ENCODE results near the gene AKT1S1. TPM values are rescaled to one million over a fixed set of nuclear protein-coding genes. Genes with fewer than 3 reads are reported as not detected.

AKT1S1 gene
- total RNA-seq, 1 donor from 2014 or later = 116 TPM

GRCh38 chr19:49884760-49885159 lies 7.6 kb upstream of the AKT1S1 start:
- H3K9ac ChIP-seq (ENCODE audit: low read length) = no peak overlapping the region
- no peak for FAIRE-seq

DNA sequence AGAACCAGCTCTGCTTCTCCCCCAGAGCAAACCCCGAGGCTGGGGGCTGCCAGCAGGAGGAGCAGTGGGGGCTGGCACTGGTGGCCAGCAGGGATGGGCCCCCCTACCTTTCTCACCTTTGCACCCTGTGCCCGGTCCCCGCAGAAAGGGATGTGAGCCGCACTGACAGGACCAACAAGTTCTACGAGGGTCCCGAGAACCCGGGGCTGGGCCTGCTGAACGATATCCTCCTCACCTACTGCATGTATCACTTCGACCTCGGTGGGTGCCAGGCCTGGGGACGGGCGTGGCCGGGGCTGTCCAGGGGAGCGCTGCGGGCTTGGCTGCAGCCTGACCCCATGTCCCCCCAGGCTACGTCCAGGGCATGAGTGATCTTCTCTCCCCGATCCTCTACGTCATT lies 7.0 kb upstream of the AKT1S1 start:
- Histone ChIP-seq H3K27me3 (ENCODE audit: insufficient read depth, low read length) (no peaks in the 10 kb centered on the region), H3K4me1 (ENCODE audit: insufficient read depth, low read length) (no peaks in the 10 kb centered on the region), H3K9me3 (ENCODE audit: insufficient read depth, low read depth, low read length) (peaks cover 6% of the 10 kb centered on the region), H2AFZ (ENCODE audit: low read depth, low read length) (no peak overlapping the region), H3K79me2 (ENCODE audit: insufficient read depth, low read length) (peaks cover 2% of the 10 kb centered on the region), H3K4me3 (ENCODE audit: insufficient read depth, low read depth, low read length) (no peak overlapping the region), H3K36me3 (ENCODE audit: insufficient read depth, low read length) (peaks cover 9% of the 10 kb centered on the region), H3K9ac (ENCODE audit: low read length) (no peak overlapping the region), H4K20me1 (ENCODE audit: insufficient read depth, low read length) (no peaks in the 10 kb centered on the region), H3K27ac (ENCODE audit: low read depth, low read length) (no peak overlapping the region), H3K4me2 (ENCODE audit: low read length) (no peak overlapping the region)
- Mint-ChIP-seq H3K4me3 (ENCODE audit: unreplicated experiment) (no peak overlapping the region), H3K4me1 (ENCODE audit: low read depth, unreplicated experiment) (no peaks in the 10 kb centered on the region), H3K36me3 (ENCODE audit: low read depth, unreplicated experiment) (peaks cover 24% of the 10 kb centered on the region), H3K27ac (ENCODE audit: unreplicated experiment) (no peak overlapping the region), H3K9me3 (ENCODE audit: unreplicated experiment) (no peaks in the 10 kb centered on the region), H3K27me3 (ENCODE audit: low read depth, unreplicated experiment) (no peaks in the 10 kb centered on the region)
- DNase-seq (ENCODE audit: low read depth) = no peak
- TF ChIP-seq, protein P1, sequence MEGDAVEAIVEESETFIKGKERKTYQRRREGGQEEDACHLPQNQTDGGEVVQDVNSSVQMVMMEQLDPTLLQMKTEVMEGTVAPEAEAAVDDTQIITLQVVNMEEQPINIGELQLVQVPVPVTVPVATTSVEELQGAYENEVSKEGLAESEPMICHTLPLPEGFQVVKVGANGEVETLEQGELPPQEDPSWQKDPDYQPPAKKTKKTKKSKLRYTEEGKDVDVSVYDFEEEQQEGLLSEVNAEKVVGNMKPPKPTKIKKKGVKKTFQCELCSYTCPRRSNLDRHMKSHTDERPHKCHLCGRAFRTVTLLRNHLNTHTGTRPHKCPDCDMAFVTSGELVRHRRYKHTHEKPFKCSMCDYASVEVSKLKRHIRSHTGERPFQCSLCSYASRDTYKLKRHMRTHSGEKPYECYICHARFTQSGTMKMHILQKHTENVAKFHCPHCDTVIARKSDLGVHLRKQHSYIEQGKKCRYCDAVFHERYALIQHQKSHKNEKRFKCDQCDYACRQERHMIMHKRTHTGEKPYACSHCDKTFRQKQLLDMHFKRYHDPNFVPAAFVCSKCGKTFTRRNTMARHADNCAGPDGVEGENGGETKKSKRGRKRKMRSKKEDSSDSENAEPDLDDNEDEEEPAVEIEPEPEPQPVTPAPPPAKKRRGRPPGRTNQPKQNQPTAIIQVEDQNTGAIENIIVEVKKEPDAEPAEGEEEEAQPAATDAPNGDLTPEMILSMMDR (IDR thresholded peaks at IDR 0.05; ENCODE audit: insufficient read depth, low read depth, low read length) = no peak
- TF ChIP-seq EZH2 (IDR thresholded peaks at IDR 0.05; ENCODE audit: insufficient read depth, low read length) = no peak
- FAIRE-seq = no peak

More at GRCh38 chr19:49884760-49885159, 7.6 kb upstream of the AKT1S1 start:
- Mint-ChIP-seq H3K4me1 (ENCODE audit: low read depth, unreplicated experiment) (no peaks in the 10 kb centered on the region), H3K9me3 (ENCODE audit: unreplicated experiment) (no peaks in the 10 kb centered on the region), H3K27ac (ENCODE audit: unreplicated experiment) (no peak overlapping the region), H3K4me3 (ENCODE audit: unreplicated experiment) (no peak overlapping the region), H3K36me3 (ENCODE audit: low read depth, unreplicated experiment) (peaks cover 26% of the 10 kb centered on the region), H3K27me3 (ENCODE audit: low read depth, unreplicated experiment) (no peaks in the 10 kb centered on the region)
- H2AFZ ChIP-seq (ENCODE audit: low read depth, low read length) = no peak overlapping the region
- H3K27me3 ChIP-seq (ENCODE audit: insufficient read depth, low read length) = no peaks in the 10 kb centered on the region
- DNase-seq (ENCODE audit: low read depth) = no peak
- H3K27ac ChIP-seq (ENCODE audit: low read depth, low read length) = no peak overlapping the region
- peaks cover 12% of the 10 kb centered on the region for H3K9me3 ChIP-seq (ENCODE audit: insufficient read depth, low read depth, low read length)
- H3K36me3 ChIP-seq (ENCODE audit: insufficient read depth, low read length) = peaks cover 9% of the 10 kb centered on the region
- H3K4me1 ChIP-seq (ENCODE audit: insufficient read depth, low read length) = no peaks in the 10 kb centered on the region
- no peak overlapping the region for H3K4me2 ChIP-seq (ENCODE audit: low read length)
- H3K79me2 ChIP-seq (ENCODE audit: insufficient read depth, low read length) = no peaks in the 10 kb centered on the region
- no peaks in the 10 kb centered on the region for H4K20me1 ChIP-seq (ENCODE audit: insufficient read depth, low read length)
- H3K4me3 ChIP-seq (ENCODE audit: insufficient read depth, low read depth, low read length) = no peak overlapping the region
- TF ChIP-seq EZH2 (IDR thresholded peaks at IDR 0.05; ENCODE audit: insufficient read depth, low read length) = no peak
- TF ChIP-seq, protein P1 (IDR thresholded peaks at IDR 0.05; ENCODE audit: insufficient read depth, low read depth, low read length) = no peak

GRCh38 chr19:49883094-49883493 lies 5.9 kb upstream of the AKT1S1 start:
- peaks cover 24% of the 10 kb centered on the region for H3K36me3 Mint-ChIP-seq (ENCODE audit: low read depth, unreplicated experiment)
- DNase-seq (ENCODE audit: low read depth) = no peak
- Histone ChIP-seq H4K20me1 (ENCODE audit: insufficient read depth, low read length) (peaks cover 5% of the 10 kb centered on the region), H3K9ac (ENCODE audit: low read length) (no peak overlapping the region), H3K4me1 (ENCODE audit: insufficient read depth, low read length) (peaks cover 6% of the 10 kb centered on the region), H3K9me3 (ENCODE audit: insufficient read depth, low read depth, low read length) (peaks cover 6% of the 10 kb centered on the region), H3K4me2 (ENCODE audit: low read length) (no peak overlapping the region), H2AFZ (ENCODE audit: low read depth, low read length) (no peak overlapping the region), H3K4me3 (ENCODE audit: insufficient read depth, low read depth, low read length) (no peak overlapping the region), H3K27me3 (ENCODE audit: insufficient read depth, low read length) (no peaks in the 10 kb centered on the region), H3K36me3 (ENCODE audit: insufficient read depth, low read length) (peaks cover 9% of the 10 kb centered on the region), H3K27ac (ENCODE audit: low read depth, low read length) (no peak overlapping the region), H3K79me2 (ENCODE audit: insufficient read depth, low read length) (peaks cover 12% of the 10 kb centered on the region)
- FAIRE-seq = no peak
- no peak overlapping the region for H3K27ac Mint-ChIP-seq (ENCODE audit: unreplicated experiment)
- H3K27me3 Mint-ChIP-seq (ENCODE audit: low read depth, unreplicated experiment) = no peaks in the 10 kb centered on the region
- no peaks in the 10 kb centered on the region for H3K4me1 Mint-ChIP-seq (ENCODE audit: low read depth, unreplicated experiment)
- H3K9me3 Mint-ChIP-seq (ENCODE audit: unreplicated experiment) = no peaks in the 10 kb centered on the region
- TF ChIP-seq EZH2 (IDR thresholded peaks at IDR 0.05; ENCODE audit: insufficient read depth, low read length) = no peak
- TF ChIP-seq, protein P1 (IDR thresholded peaks at IDR 0.05; ENCODE audit: insufficient read depth, low read depth, low read length) = no peak
- no peak overlapping the region for H3K4me3 Mint-ChIP-seq (ENCODE audit: unreplicated experiment)
